Muscle layer of colon (tissue), 2 donors: ENCODE measurements around the gene ALCAM.

Experiments
- H3K27ac ChIP-seq: one replicate; pipeline ENCODE4 v1.7.0; 2013; ENCODE audit warnings: low read depth, mild to moderate bottlenecking, low read length, moderate library complexity
- H3K27me3 ChIP-seq, 2 donors: one replicate each; pipeline ENCODE4 v1.7.0; 2013; ENCODE audit warnings: low read length in 2 of 2, mild to moderate bottlenecking in 2 of 2; ENCODE audit not compliant: insufficient read depth in 2 of 2, control insufficient read depth in 1 of 2
- H3K36me3 ChIP-seq: one replicate; pipeline ENCODE4 v1.7.0; 2013; ENCODE audit warnings: mild to moderate bottlenecking, low read length; ENCODE audit not compliant: insufficient read depth
- H3K4me1 ChIP-seq: one replicate; pipeline ENCODE4 v1.7.0; 2013; ENCODE audit warnings: mild to moderate bottlenecking, low read length; ENCODE audit not compliant: insufficient read depth
- H3K4me3 ChIP-seq, 2 donors: one replicate each; pipeline ENCODE4 v1.7.0; 2013; ENCODE audit warnings: low read length in 2 of 2, low read depth in 1 of 2, mild to moderate bottlenecking in 1 of 2, moderate library complexity in 1 of 2
- H3K9ac ChIP-seq: one replicate; pipeline ENCODE4 v1.7.0; 2013; ENCODE audit warnings: low read length
- H3K9me3 ChIP-seq: one replicate; pipeline ENCODE4 v1.7.0; 2013; ENCODE audit warnings: mild to moderate bottlenecking, low read length
- donor health status: abdominal sarcoma.
- donor health status: Adenocarcinoma of cecum.

Gene ALCAM

DNA sequence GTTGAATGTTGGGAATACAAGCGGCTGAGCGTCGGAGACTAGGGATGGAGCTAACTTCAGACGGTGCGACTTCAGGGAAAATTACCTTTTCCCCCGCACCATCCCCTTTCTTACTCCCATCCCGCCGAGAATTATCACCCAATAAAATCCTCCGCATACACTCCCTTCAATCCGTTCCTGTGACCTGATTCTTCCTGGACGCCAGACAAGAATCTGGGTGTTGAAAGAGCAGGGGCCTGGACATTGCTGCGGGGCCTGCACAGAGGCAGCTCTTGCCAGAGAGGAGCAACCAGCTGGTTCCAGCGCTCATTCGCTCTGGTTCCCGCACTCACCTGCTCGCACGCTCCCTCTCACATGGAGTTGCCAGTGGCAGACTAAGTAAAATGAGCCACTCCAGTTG, 241.9 kb downstream of the ALCAM start:
- H3K27me3 ChIP-seq: no peaks in the 10 kb centered on the region
- no peak overlapping the region for H3K9ac ChIP-seq
- H3K27ac ChIP-seq: no peak overlapping the region
- no peak overlapping the region for H3K4me3 ChIP-seq
- no peaks in the 10 kb centered on the region for H3K36me3 ChIP-seq
- H3K4me1 ChIP-seq: no peaks in the 10 kb centered on the region
- no peaks in the 10 kb centered on the region for H3K9me3 ChIP-seq

DNA sequence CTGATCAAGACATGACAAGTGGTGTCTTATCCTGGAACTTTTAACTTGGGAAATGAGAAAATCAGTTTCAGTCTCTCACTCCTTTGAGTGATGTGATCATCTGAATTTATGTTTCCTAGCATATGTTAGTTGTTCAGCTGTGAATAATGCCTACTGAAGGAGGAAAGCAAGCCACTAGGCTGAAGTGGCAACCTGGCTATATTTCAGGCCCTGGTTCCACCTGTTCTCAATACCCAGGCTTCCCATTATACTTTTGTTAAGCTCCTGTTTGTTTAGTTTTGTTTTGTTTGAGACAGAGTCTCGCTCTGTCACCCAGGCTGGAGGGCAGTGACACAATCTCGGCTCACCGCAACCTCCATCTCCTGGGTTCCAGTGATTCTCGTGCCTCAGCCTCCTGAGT, 243.8 kb downstream of the ALCAM start:
- no peaks in the 10 kb centered on the region for H3K27me3 ChIP-seq
- H3K9me3 ChIP-seq: no peaks in the 10 kb centered on the region
- no peaks in the 10 kb centered on the region for H3K36me3 ChIP-seq
- H3K4me1 ChIP-seq: no peaks in the 10 kb centered on the region
- H3K9ac ChIP-seq: no peak overlapping the region
- no peak overlapping the region for H3K27ac ChIP-seq
- no peak overlapping the region for H3K4me3 ChIP-seq

DNA sequence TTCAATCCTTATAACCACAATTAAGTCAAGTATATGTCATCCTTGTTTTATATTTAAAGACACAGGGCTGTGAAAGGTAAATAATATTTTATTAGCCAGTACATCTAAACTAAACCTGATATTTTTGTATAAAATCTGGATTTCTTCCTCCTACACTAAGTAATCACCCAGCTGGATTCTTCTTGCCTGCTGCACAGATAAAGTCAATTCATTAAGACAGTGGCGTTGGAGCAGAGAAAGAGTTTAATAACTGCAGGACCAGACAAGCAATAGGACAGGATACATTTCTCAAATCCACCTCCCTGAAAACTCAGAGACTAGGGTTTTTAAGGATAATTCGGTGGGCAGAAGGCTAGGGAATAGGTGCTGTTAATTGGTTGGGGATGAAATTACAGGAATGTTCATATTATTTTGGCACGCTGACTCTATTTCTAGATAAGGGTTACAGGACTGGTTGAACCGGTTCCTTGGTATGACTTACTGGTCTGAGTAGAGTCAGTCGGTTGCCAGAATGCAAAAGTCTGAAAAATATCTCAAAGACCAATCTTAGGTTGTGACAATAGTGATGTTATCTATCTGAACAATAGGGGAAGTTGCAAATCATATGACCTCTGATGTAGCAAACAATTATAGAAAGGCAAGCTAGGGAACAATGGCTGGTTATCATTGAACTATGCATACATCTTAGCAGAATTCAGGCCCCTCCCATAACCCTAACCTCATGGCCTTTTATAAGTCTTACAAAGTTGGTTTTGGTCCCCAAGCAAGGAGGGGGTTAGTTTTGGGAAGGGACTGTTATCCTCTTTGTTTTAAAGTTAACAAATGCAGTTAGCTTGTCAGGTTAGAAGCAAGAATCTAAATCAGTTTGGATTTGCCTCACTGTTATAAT, 244.8 kb downstream of the ALCAM start:
- Histone ChIP-seq H3K36me3 (no peaks in the 10 kb centered on the region), H3K27ac (no peak overlapping the region), H3K4me3 (no peak overlapping the region), H3K9me3 (no peaks in the 10 kb centered on the region), H3K9ac (no peak overlapping the region), H3K27me3 (no peaks in the 10 kb centered on the region), H3K4me1 (no peaks in the 10 kb centered on the region)

DNA sequence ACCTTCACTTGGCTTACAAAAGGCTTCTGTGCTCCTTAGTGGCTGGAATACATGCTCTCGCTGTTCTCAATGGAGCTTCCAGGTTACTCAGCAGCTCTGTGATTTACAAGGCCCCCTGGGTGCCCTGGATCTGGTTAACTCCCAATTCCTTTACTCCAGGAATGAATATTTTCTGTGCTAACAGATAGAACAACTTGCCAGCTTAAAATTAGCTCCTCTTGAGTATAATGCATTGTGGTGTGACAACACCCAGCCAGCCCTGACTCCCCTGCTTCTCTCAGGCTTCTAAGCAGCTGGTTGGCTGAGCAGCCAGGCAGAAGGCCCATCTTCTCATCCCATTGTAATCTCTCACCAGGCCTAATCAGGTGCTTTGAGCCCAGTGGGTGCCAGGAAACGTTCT, 246.4 kb downstream of the ALCAM start:
- Histone ChIP-seq H3K27me3 (no peaks in the 10 kb centered on the region), H3K27ac (no peak overlapping the region), H3K4me1 (no peaks in the 10 kb centered on the region)

DNA sequence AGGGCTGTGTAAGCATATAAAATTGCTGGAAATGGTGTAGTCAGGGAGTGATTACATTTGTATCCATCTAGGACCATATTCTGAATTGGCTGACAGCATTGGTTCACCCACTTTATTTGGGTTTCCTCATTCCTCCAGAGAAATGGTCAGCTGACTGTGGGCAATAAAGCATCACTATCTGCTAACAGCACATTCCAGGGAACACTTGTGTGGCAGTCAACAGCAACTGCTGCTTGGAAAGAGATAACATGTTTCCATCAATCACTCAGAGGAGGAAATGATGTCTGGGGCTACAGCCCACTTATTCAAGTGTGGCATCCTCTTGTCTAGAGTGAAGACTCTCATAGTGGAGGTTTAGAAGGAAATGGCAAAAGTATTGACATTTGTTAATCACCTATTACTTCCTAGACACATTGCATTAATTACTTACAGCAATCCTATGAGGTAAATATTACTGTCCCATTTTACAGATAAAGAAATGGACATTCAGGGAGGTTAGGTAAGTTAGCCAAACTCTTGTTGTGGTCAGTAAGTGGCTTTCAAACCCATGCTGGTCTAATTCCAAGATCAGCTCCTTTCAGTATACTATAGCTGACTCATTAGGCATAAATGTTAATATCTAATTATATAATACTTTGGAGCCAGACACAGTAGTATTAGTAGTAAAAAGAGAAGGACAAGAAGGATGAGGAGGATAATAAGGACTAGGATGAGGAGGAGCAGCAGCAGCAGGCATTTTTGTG, 247.8 kb downstream of the ALCAM start:
- Histone ChIP-seq H3K4me3 (no peak overlapping the region), H3K9ac (no peak overlapping the region), H3K27me3 (no peaks in the 10 kb centered on the region), H3K9me3 (no peaks in the 10 kb centered on the region), H3K4me1 (no peaks in the 10 kb centered on the region), H3K27ac (no peak overlapping the region), H3K36me3 (no peaks in the 10 kb centered on the region)

More for the DNA sequence above, 246.4 kb downstream of the ALCAM start:
- Histone ChIP-seq H3K4me3 (no peak overlapping the region), H3K9ac (no peak overlapping the region), H3K36me3 (no peaks in the 10 kb centered on the region), H3K9me3 (no peaks in the 10 kb centered on the region)

DNA sequence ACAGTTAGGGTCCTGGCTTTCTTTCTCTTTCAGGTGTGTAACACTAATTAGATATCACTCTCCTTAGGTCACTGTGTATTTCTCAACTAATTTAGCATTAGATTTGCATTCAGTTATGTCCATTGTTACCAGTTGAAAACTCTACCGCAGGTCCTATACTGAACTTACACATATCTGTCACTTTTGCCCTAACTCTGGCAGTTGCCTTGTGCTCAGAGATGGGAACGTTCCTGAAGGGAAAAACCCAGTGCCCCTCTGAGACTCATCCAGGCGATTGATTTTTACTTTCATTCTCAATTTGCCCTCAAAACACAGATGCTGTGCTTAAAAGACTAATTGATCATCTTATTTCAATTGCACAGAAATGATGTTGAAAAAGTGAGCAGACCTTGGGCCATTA, 249.1 kb downstream of the ALCAM start:
- H3K27ac ChIP-seq: no peak overlapping the region
- no peaks in the 10 kb centered on the region for H3K27me3 ChIP-seq
- H3K4me1 ChIP-seq: no peaks in the 10 kb centered on the region
- no peaks in the 10 kb centered on the region for H3K36me3 ChIP-seq
- no peak overlapping the region for H3K9ac ChIP-seq
- H3K4me3 ChIP-seq: no peak overlapping the region
- no peaks in the 10 kb centered on the region for H3K9me3 ChIP-seq

DNA sequence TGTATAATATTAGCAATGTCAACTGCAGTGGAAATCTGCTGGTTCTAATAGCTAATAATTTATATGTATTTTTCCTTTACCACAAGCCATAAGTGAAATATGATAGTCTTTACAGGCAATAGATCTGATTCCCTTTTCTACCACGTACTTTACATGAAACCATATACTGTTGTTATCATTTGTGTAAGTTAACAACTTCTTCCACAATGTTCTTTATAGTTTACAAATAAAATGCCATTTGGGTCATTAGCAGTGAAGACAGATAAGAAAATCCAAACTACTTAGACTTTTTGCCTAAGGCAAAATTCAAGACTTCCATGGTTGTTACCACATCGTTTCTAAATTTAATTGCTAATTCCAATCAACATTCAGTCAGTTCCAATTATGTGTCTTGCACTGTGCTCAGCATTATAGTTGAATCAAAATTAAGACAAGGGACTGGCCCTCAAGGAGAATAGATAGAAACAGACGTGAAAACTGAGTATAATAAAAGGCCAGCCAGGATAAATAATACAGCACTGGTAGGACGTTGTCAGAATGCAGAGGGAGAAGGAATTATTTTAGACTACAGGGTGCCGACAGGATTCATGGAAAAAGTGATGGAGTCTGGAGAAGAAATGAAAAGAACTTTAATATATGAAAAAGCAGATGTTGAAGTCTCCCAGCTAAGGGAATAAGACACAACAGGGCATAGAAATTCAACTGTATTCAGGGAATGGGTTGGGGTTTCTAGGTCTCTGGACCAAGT, 249.8 kb downstream of the ALCAM start:
- Histone ChIP-seq H3K36me3 (no peaks in the 10 kb centered on the region), H3K4me3 (no peak overlapping the region), H3K9ac (no peak overlapping the region), H3K4me1 (no peaks in the 10 kb centered on the region), H3K27ac (no peak overlapping the region), H3K27me3 (no peaks in the 10 kb centered on the region), H3K9me3 (no peaks in the 10 kb centered on the region)

DNA sequence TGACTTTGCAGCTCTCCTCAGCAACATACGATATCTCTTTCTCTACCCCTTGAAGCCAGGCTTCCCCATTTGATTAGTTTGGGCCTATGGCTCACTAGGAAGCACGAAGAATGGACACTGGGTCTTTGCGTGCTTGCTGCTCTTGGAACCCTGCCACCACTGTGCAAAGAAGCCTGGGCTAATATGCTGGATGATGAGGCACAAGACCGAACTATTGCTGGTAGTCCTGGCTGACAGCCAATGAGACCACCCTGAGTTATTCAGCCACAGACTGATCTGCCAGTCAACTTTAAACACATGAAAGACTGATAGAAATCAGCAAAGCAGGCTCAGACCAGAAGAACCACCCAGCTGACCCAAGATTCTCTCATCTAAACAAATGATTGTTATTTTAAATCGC, 251.8 kb downstream of the ALCAM start:
- Histone ChIP-seq H3K9me3 (no peaks in the 10 kb centered on the region), H3K4me3 (no peak overlapping the region), H3K4me1 (no peaks in the 10 kb centered on the region), H3K27me3 (no peaks in the 10 kb centered on the region), H3K9ac (no peak overlapping the region), H3K27ac (no peak overlapping the region), H3K36me3 (no peaks in the 10 kb centered on the region)

DNA sequence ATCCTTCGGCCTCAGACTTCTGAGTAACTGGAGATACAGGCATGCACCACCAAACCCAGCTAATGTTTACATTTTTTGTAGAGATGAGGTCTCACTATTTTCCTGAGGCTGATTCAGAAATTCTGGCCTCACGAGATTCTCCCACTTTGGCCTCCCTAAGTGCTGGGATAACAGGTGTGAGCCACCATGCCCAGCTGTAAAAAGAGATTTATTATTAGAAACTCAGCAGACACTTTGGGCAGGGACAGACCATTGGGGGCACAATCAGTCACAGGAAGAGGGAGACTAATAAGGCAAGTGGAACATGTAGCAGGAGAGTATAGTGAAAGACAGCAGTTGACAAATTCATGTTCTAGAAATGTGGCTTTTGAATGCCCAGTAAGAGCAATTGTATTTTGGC, 252.9 kb downstream of the ALCAM start:
- H3K4me3 ChIP-seq: no peak overlapping the region
- no peaks in the 10 kb centered on the region for H3K9me3 ChIP-seq
- no peak overlapping the region for H3K9ac ChIP-seq
- no peaks in the 10 kb centered on the region for H3K27me3 ChIP-seq
- no peak overlapping the region for H3K27ac ChIP-seq
- H3K36me3 ChIP-seq: no peaks in the 10 kb centered on the region
- H3K4me1 ChIP-seq: no peaks in the 10 kb centered on the region

DNA sequence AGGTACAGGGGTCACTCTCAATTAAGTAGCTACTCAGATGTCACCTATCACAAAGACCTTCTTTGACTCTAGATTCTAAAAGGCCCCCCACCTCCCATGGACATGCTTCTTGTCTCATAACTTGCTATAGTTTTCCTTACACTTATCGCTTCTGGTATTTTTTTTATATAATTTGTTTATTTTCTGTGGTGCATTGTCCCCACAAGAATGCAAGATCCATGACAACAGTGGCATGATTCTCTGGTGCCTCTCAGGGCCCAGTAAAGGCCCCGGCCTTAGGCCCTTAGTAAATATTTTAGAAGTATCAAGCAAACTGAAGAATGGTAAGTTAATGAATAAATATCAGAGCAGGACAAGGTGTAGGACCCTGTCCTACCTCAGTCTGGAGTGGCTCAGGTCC, 253.5 kb downstream of the ALCAM start:
- Histone ChIP-seq H3K4me3 (no peak overlapping the region), H3K27me3 (no peaks in the 10 kb centered on the region), H3K36me3 (no peaks in the 10 kb centered on the region), H3K9me3 (no peaks in the 10 kb centered on the region), H3K9ac (no peak overlapping the region), H3K4me1 (no peaks in the 10 kb centered on the region), H3K27ac (no peak overlapping the region)

DNA sequence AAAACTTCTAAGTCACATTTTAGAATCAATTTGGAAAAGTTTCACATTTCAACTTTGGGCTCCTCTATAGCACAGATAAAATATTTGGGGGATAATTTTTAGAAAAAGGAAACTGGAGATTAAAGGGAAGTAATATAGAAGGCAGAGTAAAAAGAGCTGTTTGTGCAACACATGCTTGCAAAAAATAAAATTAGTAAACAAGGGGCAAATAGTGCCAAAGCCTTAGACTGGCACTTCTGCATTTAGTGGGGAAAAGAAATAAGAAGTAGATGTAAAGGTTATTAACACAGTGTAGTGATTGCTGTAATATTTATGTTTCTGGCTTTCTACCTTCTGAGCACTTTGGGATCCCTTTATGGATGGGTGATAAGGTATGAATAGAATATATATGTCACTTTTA, 255.5 kb downstream of the ALCAM start:
- Histone ChIP-seq H3K27ac (no peak overlapping the region), H3K4me3 (no peak overlapping the region), H3K9me3 (no peaks in the 10 kb centered on the region), H3K27me3 (no peaks in the 10 kb centered on the region), H3K4me1 (no peaks in the 10 kb centered on the region), H3K36me3 (no peaks in the 10 kb centered on the region), H3K9ac (no peak overlapping the region)
